Measurements from ENCODE around the gene DESI1. TPM values are rescaled to one million over a fixed set of nuclear protein-coding genes. Genes with fewer than 3 reads are reported as not detected.
"Not testable (repeated sequence)": the region's sequence is repeated elsewhere in the genome, so short reads cannot be mapped to it uniquely, and the experiment has no call there.

Gene DESI1
- total RNA-seq, 3 donors from 2014 or later (not counting 1 experiment from before 2014, with no cell fraction given): 15.0 to 22.2 (median 20.6) TPM

DNA sequence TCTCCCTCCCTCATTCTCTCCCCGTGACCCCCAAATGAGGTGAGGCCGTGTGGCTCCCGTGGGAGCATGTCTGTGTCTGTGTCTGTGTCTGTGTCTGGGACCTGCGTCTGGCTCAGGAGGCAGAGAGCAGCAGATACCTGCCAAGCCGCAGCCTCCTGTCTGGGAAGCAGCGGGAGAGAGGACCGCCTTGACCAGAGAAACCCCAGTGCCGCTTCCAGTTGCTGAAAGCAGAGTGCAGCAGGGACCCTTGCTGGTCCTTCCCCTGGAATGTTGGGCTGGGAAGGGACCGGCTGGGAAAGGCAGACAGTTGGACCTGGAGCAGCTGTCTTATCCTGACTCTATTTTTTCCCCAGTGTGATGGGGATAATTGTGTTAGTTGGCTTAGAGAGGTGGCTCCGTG is 59.5 kb downstream of the DESI1 start:
- no peaks in the 10 kb centered on the region for H3K36me3 Mint-ChIP-seq
- no peak for DNase-seq
- no peak overlapping the region for H3K27ac ChIP-seq (ENCODE audit: low read length)
- TF ChIP-seq, protein P1, sequence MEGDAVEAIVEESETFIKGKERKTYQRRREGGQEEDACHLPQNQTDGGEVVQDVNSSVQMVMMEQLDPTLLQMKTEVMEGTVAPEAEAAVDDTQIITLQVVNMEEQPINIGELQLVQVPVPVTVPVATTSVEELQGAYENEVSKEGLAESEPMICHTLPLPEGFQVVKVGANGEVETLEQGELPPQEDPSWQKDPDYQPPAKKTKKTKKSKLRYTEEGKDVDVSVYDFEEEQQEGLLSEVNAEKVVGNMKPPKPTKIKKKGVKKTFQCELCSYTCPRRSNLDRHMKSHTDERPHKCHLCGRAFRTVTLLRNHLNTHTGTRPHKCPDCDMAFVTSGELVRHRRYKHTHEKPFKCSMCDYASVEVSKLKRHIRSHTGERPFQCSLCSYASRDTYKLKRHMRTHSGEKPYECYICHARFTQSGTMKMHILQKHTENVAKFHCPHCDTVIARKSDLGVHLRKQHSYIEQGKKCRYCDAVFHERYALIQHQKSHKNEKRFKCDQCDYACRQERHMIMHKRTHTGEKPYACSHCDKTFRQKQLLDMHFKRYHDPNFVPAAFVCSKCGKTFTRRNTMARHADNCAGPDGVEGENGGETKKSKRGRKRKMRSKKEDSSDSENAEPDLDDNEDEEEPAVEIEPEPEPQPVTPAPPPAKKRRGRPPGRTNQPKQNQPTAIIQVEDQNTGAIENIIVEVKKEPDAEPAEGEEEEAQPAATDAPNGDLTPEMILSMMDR (IDR thresholded peaks at IDR 0.05): no peak
- no peaks in the 10 kb centered on the region for H3K9me3 ChIP-seq (ENCODE audit: control insufficient read depth, insufficient read depth, low read length)
- no peaks in the 10 kb centered on the region for H3K36me3 ChIP-seq (ENCODE audit: control insufficient read depth, insufficient read depth, low read length)
- no peak overlapping the region for H3K4me3 ChIP-seq (ENCODE audit: low read length)
- H3K27me3 Mint-ChIP-seq (ENCODE audit: low read depth in 2 of 2): peaks cover 20 to 28% of the 10 kb centered on the region in 2 donors
- intact Hi-C loops (cut with micrococcal nuclease): no loop called here
- H3K4me3 Mint-ChIP-seq: no peak overlapping the region
- no peaks in the 10 kb centered on the region for H3K4me1 ChIP-seq (ENCODE audit: control insufficient read depth, insufficient read depth, low read length)
- no peaks in the 10 kb centered on the region for H3K9me3 Mint-ChIP-seq
- no peak overlapping the region for H3K27ac Mint-ChIP-seq
- peaks cover 24% of the 10 kb centered on the region for H3K27me3 ChIP-seq (ENCODE audit: control insufficient read depth, insufficient read depth, low read length)
- ATAC-seq: no peak
- WGBS (ENCODE audit: insufficient coverage): 75% methylated on average over 9 of the region's 10 CpGs
- H3K4me1 Mint-ChIP-seq: no peaks in the 10 kb centered on the region

DNA sequence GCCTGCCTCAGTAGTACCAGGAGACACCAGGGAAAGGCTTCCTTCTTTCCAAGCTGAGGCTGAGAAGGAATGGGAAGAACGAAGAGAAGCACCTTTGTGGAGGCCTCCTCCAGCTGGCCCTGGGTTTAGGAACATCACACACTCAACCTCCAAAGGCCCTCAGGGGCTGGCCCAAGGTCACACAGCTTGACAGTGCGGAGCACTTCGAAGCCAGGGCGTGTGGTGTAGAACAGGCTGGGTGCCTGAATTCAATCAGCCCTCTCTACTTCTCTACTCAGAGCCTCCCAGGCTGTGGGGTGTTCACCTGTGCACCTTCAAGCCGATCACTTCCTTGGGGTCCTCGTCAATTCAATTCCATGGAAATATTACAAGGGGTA is 60.8 kb downstream of the DESI1 start:
- TF ChIP-seq, protein P1 (IDR thresholded peaks at IDR 0.05): no peak
- Histone ChIP-seq H3K4me1 (ENCODE audit: control insufficient read depth, insufficient read depth, low read length) (no peaks in the 10 kb centered on the region), H3K36me3 (ENCODE audit: control insufficient read depth, insufficient read depth, low read length) (no peaks in the 10 kb centered on the region), H3K27me3 (ENCODE audit: control insufficient read depth, insufficient read depth, low read length) (peaks cover 24% of the 10 kb centered on the region), H3K4me3 (ENCODE audit: low read length) (no peak overlapping the region), H3K27ac (ENCODE audit: low read length) (no peak overlapping the region), H3K9me3 (ENCODE audit: control insufficient read depth, insufficient read depth, low read length) (no peaks in the 10 kb centered on the region)
- no peaks in the 10 kb centered on the region for H3K36me3 Mint-ChIP-seq
- H3K27me3 Mint-ChIP-seq (ENCODE audit: low read depth in 2 of 2): peaks cover 24 to 30% of the 10 kb centered on the region in 2 donors
- WGBS (ENCODE audit: insufficient coverage): 88% methylated on average over 6 of the region's 6 CpGs
- intact Hi-C loops (cut with micrococcal nuclease): no loop called here
- no peak for DNase-seq
- H3K4me3 Mint-ChIP-seq: no peak overlapping the region
- H3K27ac Mint-ChIP-seq: no peak overlapping the region
- no peaks in the 10 kb centered on the region for H3K4me1 Mint-ChIP-seq
- no peaks in the 10 kb centered on the region for H3K9me3 Mint-ChIP-seq
- no peak for ATAC-seq

DNA sequence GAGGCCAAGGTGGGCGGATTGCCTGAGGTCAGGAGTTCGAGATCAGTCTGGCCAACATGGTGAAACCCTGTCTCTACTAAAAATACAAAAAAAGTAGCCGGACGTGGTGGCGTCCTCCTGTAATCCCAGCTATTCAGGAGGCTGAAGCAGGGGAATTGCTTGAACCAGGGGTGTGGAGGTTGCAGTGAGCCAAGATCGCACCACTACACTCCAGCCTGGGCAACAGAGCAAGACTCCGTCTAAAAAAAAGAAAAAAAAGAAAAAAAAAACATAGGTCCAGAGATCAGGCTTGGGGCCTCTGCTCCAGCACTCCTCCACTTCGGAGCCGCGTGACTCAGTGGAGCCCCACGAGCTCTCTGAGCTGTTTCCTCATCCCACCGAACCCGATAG is 62.6 kb downstream of the DESI1 start:
- H3K4me1 ChIP-seq (ENCODE audit: control insufficient read depth, insufficient read depth, low read length); H3K27ac Mint-ChIP-seq; H3K4me1 Mint-ChIP-seq; H3K36me3 ChIP-seq (ENCODE audit: control insufficient read depth, insufficient read depth, low read length); H3K9me3 Mint-ChIP-seq; H3K9me3 ChIP-seq (ENCODE audit: control insufficient read depth, insufficient read depth, low read length); ATAC-seq; intact Hi-C loops (cut with micrococcal nuclease); H3K4me3 ChIP-seq (ENCODE audit: low read length); H3K36me3 Mint-ChIP-seq; H3K4me3 Mint-ChIP-seq; DNase-seq; H3K27ac ChIP-seq (ENCODE audit: low read length): not testable (repeated sequence)
- peaks cover 29 to 32% of the 10 kb centered on the region in 2 donors for H3K27me3 Mint-ChIP-seq (ENCODE audit: low read depth in 2 of 2)
- H3K27me3 ChIP-seq (ENCODE audit: control insufficient read depth, insufficient read depth, low read length): peaks cover 22% of the 10 kb centered on the region
- 94% methylated on average over 13 of the region's 13 CpGs for WGBS (ENCODE audit: insufficient coverage)

DNA sequence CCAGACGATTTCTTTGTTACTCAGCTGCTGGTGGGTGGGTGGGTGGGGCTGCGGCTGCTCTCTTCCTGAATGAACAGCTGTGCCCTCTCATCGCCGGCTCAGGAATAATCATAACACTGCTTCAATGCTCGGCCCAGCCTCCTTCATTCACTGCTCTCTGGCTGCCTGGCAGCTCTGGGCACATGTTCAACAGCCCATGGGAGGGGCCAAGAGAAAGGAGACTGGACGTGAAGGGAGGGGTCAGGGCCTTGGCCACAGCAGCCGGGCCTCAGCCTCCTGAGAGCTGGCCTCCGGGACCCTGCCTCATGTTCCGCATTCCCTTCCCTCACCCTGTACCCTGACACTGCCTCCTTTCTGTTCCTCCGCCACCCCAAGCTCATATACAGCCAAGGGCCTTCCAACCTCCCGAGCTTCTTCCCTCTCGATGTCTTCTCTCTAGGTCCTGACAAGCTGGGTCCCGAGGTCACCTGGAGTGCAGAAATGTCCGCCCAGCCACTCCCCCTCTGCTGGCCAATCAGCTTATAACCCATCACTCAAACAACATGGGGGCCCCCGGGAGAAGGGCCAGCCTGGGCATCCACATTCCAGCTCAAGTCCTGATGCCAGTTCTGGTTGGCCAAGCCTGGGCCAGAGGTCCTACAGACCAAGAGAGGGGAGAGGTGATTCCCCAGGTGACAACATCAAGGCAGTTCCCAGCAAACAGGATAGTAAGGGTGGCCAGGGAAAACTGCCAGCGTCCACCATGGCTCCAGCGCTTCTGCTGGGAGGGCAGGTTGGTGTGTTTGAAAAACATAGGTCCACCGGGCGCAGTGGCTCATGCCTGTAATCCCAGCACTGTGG is 63.2 kb downstream of the DESI1 start:
- no peak for DNase-seq
- no peak overlapping the region for H3K4me3 Mint-ChIP-seq
- no peak for ATAC-seq
- 70% methylated on average over 18 of the region's 19 CpGs for WGBS (ENCODE audit: insufficient coverage)
- H3K4me1 Mint-ChIP-seq: no peaks in the 10 kb centered on the region
- Histone ChIP-seq H3K36me3 (ENCODE audit: control insufficient read depth, insufficient read depth, low read length) (no peaks in the 10 kb centered on the region), H3K9me3 (ENCODE audit: control insufficient read depth, insufficient read depth, low read length) (no peaks in the 10 kb centered on the region), H3K27me3 (ENCODE audit: control insufficient read depth, insufficient read depth, low read length) (peaks cover 21% of the 10 kb centered on the region), H3K27ac (ENCODE audit: low read length) (no peak overlapping the region), H3K4me1 (ENCODE audit: control insufficient read depth, insufficient read depth, low read length) (no peaks in the 10 kb centered on the region), H3K4me3 (ENCODE audit: low read length) (no peak overlapping the region)
- intact Hi-C loops (cut with micrococcal nuclease): no loop called here
- peaks cover 32 to 36% of the 10 kb centered on the region in 2 donors for H3K27me3 Mint-ChIP-seq (ENCODE audit: low read depth in 2 of 2)
- TF ChIP-seq, protein P1 (IDR thresholded peaks at IDR 0.05): no peak
- H3K36me3 Mint-ChIP-seq: no peaks in the 10 kb centered on the region
- H3K27ac Mint-ChIP-seq: no peak overlapping the region
- H3K9me3 Mint-ChIP-seq: no peaks in the 10 kb centered on the region

Data from natural killer cell (primary cell).